ENCODE data around the gene CGREF1. TPM values are rescaled to one million over a fixed set of nuclear protein-coding genes. Genes with fewer than 3 reads are reported as not detected.

CGREF1 gene
- total RNA-seq, 1 donor: under 0.01 TPM

- no peak for TF ChIP-seq CTCF (IDR thresholded peaks at IDR 0.05; ENCODE audit: insufficient read depth, low read depth, low read length)
- no peak for DNase-seq (ENCODE audit: low read depth)
- H3K4me3 ChIP-seq (ENCODE audit: low read depth, low read length): no peak overlapping the region
Observed at GRCh38 chr2:27059141-27059820, 59.6 kb downstream of the CGREF1 start.

- no peak for TF ChIP-seq CTCF (IDR thresholded peaks at IDR 0.05; ENCODE audit: insufficient read depth, low read depth, low read length)
- no peak for DNase-seq (ENCODE audit: low read depth)
- no peak overlapping the region for H3K4me3 ChIP-seq (ENCODE audit: low read depth, low read length)
Observed at GRCh38 chr2:27058210-27058609, 60.7 kb downstream of the CGREF1 start.

- no peak for TF ChIP-seq CTCF (IDR thresholded peaks at IDR 0.05; ENCODE audit: insufficient read depth, low read depth, low read length)
- no peak overlapping the region for H3K4me3 ChIP-seq (ENCODE audit: low read depth, low read length)
- DNase-seq (ENCODE audit: low read depth): no peak
Observed at GRCh38 chr2:27057184-27057583, 61.7 kb downstream of the CGREF1 start.

DNA sequence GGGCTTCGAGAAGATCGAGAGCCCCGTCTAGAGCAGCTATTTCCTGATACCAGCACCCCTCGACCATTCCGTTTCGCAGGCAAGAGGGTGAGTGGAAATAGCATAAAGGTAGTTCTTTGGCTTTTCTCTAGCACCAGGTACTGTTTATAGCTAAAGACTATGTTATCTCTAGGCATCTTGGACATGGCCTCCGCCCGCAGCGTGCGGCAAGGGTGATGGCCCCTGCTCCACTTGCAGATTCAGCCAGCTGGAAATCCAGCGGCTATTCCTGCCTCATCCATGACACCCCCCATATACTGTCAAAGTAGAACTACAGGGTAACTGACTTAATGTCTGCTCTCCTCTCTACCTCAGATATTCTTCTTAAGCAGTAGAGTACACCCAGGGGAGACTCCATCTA, 64.2 kb downstream of the CGREF1 start:
- DNase-seq (ENCODE audit: low read depth): no peak
- H3K4me3 ChIP-seq (ENCODE audit: low read depth, low read length): no peak overlapping the region
- TF ChIP-seq CTCF (IDR thresholded peaks at IDR 0.05; ENCODE audit: insufficient read depth, low read depth, low read length): no peak

DNA sequence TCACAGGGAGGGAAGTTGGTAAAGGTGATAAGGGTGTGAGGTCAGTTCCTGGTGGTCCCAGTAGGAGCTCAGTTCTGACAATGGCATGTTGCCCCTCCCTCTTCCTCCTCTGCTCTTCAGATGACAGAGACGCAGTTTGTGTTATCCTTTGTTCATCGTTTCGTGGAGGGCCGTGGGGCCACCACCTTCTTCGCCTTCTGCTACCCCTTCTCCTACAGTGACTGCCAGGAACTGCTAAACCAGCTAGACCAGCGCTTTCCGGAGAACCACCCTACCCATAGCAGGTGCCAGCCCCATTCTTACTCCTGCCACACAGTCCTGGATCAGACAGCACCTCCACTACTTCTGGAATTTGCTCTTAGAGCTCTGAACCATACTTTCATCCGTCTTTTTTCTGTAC, 65.2 kb downstream of the CGREF1 start:
- DNase-seq (ENCODE audit: low read depth): no peak
- TF ChIP-seq CTCF (IDR thresholded peaks at IDR 0.05; ENCODE audit: insufficient read depth, low read depth, low read length): no peak
- no peak overlapping the region for H3K4me3 ChIP-seq (ENCODE audit: low read depth, low read length)

DNA sequence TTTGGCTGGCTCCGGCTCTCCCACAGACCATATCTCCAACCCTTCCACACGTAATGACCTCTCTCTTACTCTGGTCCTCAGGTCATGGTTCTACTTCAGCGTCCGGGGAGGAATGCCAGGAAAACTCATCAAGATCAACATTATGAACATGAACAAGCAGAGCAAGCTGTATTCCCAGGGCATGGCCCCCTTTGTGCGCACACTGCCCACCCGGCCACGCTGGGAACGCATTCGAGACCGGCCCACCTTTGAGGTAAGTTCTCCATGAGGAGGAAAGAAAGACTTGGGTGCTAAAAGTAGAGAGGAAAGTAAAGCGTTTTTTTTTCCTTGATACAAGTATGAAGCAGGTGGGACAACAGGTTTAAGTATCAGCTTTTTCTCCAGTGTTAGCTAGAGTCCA, 65.6 kb downstream of the CGREF1 start:
- DNase-seq (ENCODE audit: low read depth): no peak

More for the DNA sequence above, 65.6 kb downstream of the CGREF1 start:
- no peak overlapping the region for H3K4me3 ChIP-seq (ENCODE audit: low read depth, low read length)
- no peak for TF ChIP-seq CTCF (IDR thresholded peaks at IDR 0.05; ENCODE audit: insufficient read depth, low read depth, low read length)

Measured in fibroblast of villous mesenchyme (primary cell).